T-helper 2 cell treated with Interferon-gamma antibody and Interleukin-4, amounts not matched to agents 100 ng/mL and 5 ng/mL, for 36 hours (primary cell): ENCODE measurements around the gene TRIP10. TPM values are rescaled to one million over a fixed set of nuclear protein-coding genes. Genes with fewer than 3 reads are reported as not detected.

Experiments used
- intact Hi-C: fragments of 100-400 bp; cut with micrococcal nuclease; formaldehyde crosslinking; loops from one replicate; pipeline ENCODE4 v1.15.1; 2023
- total RNA-seq: library from RNA; stranded (reverse); gene quantifications from 2 replicates; pipeline ENCODE4 v1.2.3, GENCODE V29; 2022

TRIP10 gene
- total RNA-seq, 1 donor from 2014 or later = 13.7 TPM

GRCh38 chr19:6711078-6711361, 28.5 kb upstream of the TRIP10 start:
- intact Hi-C loops = no loop called here

- intact Hi-C loops = no loop called here
These were observed 27.9 kb upstream of the TRIP10 start for GRCh38 chr19:6711605-6712004.

- intact Hi-C loops = no loop called here
These were observed 27.2 kb upstream of the TRIP10 start for GRCh38 chr19:6712231-6712630.

- intact Hi-C loops = no loop called here
These were observed 26.5 kb upstream of the TRIP10 start for GRCh38 chr19:6712692-6713670.

- intact Hi-C loops = no loop called here
These were observed 25.4 kb upstream of the TRIP10 start for GRCh38 chr19:6713773-6714692.

GRCh38 chr19:6714749-6715555, 24.5 kb upstream of the TRIP10 start:
- intact Hi-C loops = no loop called here

GRCh38 chr19:6716610-6716970, 22.9 kb upstream of the TRIP10 start:
- intact Hi-C loops = no loop called here

- intact Hi-C loops = no loop called here
These were observed 22.4 kb upstream of the TRIP10 start for GRCh38 chr19:6717036-6717435.

- intact Hi-C loops = no loop called here
These were observed 22.0 kb upstream of the TRIP10 start for GRCh38 chr19:6717441-6717971.

GRCh38 chr19:6718111-6718740, 21.3 kb upstream of the TRIP10 start:
- intact Hi-C loops = no loop called here

GRCh38 chr19:6718741-6719539, 20.5 kb upstream of the TRIP10 start:
- intact Hi-C loops = no loop called here

GRCh38 chr19:6719540-6719861, 20.0 kb upstream of the TRIP10 start:
- intact Hi-C loops = no loop called here

- intact Hi-C loops = no loop called here
These were observed 19.5 kb upstream of the TRIP10 start for GRCh38 chr19:6719992-6720368.

GRCh38 chr19:6720369-6721137, 18.9 kb upstream of the TRIP10 start, which contains the start of gene C3:
Gene C3, minus strand, starts transcription at chr19:6720650. Its CDS starts 61 bp downstream, at chr19:6720589.
- intact Hi-C loops = no loop called here

- intact Hi-C loops = no loop called here
These were observed 18.4 kb upstream of the TRIP10 start for GRCh38 chr19:6721138-6721474.

GRCh38 chr19:6721773-6722172, 17.7 kb upstream of the TRIP10 start:
- intact Hi-C loops = no loop called here

GRCh38 chr19:6723108-6723618, 16.3 kb upstream of the TRIP10 start:
- intact Hi-C loops = no loop called here

GRCh38 chr19:6723738-6724137, 15.7 kb upstream of the TRIP10 start:
- intact Hi-C loops = no loop called here
